ENCODE measurements around the gene LRMDA.

LRMDA gene

DNA sequence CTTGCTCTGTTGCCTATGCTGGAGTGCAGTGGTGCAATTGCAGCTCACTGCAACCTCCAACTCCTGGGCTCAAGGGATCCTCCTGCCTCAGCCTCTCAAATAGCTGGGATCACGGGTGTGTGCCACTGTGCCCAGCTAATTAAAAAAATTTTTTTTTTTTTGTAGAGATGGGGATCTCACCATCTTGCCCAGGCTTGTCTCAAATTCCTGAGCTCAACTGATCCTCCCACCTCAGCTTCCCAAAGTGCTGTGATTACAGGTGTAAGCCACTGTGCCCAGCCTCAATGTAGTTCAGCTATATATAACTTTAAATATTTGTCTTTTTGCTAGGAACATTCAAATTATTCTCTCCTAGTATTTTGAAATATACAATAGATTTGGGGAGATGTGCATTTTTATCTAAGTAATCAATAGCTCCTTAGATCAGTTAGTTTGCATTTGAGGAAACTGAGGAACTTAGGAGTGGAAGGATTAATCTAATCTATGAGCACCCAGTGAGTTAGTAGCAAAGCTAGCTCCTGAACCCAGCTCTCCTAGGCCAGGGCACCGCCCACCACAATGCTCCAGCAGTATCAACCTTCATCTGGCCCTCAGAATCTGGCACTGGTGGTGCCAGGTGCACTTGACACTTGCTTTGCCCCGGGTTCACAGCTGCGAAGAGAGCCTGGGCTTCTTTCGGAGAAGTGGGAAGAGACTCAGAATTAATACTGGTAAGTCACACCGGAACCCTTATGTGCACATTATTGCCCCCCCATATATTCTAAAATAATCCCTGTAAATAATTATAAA, 5.9 kb upstream of the LRMDA start:
- DNase-seq: no peak

DNA sequence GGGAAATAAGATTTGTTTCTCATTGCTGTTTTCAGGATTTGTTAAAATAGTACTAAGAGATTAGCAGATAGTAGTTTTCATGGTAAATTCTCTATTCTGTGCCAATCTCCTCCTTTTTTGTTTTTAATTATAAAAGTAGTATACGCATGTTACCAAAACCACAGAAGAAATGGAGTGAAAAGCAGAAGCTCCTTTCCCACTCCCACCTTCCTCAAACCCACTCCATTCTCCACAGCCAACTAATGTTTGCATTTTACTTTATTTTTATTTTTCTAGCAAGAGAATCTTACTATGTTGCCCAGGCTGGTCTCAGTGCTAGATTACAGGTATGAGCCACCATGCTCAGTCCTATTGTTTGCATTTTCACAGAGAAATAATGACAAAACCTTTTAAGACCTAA, 4.5 kb upstream of the LRMDA start:
- no peak for DNase-seq

- no peak for DNase-seq
These were observed 3.5 kb upstream of the LRMDA start for GRCh38 chr10:75427951-75428350.

DNA sequence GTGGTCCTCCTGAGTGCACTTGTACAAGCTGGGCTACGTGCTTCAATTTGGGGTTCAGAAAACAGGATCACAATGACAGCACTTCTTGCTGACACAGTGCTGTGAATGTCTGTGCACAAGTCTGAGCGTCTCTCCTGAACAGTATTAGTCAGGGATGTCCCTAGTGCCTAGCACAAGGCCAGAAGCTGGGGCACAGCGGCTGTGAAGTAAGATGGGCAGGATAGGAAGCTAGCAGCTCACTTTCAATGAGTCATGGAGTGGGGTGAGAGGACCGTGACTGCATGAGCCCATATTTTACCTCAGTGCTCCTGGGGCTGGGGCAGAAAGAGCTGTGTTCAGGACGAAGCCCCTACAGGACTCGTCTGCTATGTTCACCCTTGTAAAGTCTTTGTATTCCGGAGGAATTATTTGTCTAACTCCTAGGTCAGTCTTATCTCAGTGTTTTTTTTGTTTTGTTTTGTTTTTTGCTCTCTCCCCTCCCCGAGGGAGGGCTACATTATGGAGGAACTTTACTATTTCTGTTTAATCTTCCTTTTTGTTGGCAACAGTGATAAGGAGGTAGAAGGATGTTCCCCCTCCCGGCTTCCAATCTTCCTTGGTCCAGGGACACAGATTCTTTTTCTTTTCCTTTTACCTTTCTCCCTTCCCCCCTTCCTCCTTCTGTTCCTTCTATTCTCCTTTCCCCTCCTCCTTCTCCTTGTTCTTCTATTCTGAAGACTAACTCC, 2.8 kb upstream of the LRMDA start:
- DNase-seq: no peak

- no peak for DNase-seq
These were observed 2.1 kb upstream of the LRMDA start for GRCh38 chr10:75429159-75429827.

- DNase-seq: no peak
These were observed 1.2 kb upstream of the LRMDA start for GRCh38 chr10:75430000-75430763.

GRCh38 chr10:75432176-75432575, 752 bp downstream of the LRMDA start:
- DNase-seq: no peak

DNA sequence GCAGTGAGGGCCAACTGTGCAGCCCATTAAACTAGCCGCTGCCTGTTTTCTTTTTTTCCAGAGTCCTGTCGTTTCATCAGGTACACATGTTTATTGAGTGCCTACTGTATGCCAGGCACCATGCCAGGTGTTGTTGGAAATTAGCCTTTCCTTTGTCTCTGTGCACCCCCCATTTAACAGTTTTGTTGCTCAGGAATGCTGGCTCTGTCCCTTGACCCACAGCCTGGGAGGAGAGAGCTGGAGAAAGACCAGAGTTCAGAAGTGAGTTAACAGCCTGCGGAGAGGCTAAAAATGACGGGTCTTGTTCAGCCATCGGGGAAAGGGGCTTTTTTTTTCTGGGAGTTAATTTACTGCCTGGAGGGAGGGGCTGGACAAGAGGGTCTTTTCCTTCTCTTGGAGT, 1.3 kb downstream of the LRMDA start:
- DNase-seq: no peak

GRCh38 chr10:75433216-75433615, 1.8 kb downstream of the LRMDA start:
- no peak for DNase-seq

DNA sequence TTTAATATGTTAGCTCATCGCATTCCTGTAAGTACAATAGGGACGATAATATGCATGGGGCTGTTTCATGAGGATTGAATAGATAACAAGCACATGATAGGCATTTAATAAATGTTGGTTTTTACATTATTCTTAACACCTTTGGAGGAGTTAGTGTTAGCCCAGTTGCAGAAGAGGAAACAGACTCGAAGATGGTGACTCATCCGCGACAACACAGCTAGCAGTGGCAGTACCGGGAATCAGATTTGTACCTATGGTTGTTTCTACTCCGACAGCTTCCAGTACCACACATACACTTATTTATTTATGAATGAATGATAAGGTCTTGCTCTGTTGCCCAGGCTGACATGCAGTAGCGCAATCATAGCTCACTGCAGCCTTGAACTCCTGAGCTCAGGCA, 2.9 kb downstream of the LRMDA start:
- DNase-seq: no peak

DNA sequence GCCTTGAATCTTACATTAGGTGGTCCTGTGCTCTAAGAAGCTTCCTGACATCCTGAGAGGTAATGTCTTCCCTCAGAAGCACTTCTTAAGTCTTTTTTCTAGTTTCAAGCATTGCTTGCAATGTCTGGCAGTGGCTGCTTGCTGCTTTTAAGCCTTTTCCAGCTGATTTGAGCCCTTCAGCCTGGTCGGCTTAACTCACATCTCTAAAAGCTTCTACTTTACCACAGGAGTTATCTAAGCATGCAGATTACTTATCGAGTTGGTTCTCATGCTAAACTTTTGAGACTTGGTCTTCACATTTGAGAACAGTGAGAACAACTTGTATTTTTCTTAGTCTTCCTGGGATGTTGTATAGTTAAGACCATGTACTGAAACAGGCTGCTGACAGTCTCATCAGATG, 3.9 kb downstream of the LRMDA start:
- no peak for DNase-seq

- no peak for DNase-seq
These were observed 5.5 kb downstream of the LRMDA start for GRCh38 chr10:75436896-75437295.

DNA sequence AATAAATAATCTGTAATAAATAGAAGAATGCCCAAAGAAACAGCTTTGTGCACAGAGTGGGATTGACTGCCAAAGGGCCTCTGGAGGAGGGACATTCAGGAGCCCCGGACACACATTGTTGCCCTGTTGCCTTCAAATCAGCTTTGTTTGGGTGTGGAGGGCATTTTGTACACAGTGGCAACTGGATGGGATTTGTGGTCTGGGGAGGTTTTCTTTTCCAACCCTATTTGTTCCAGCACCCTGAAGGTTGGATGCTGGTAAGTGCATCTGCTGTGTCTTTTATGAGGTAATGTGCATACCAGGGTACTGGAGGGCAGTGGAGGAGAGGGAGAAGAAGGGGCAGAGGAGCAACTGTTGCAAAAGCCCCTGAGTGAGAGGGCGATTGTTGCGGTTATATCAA, 6.3 kb downstream of the LRMDA start:
- no peak for DNase-seq

- no peak for DNase-seq
These were observed 6.9 kb downstream of the LRMDA start for GRCh38 chr10:75438275-75438674.

- DNase-seq: no peak
These were observed 8.4 kb downstream of the LRMDA start for GRCh38 chr10:75439811-75440210.

- DNase-seq: no peak
These were observed 8.9 kb downstream of the LRMDA start for GRCh38 chr10:75440271-75440793.

DNA sequence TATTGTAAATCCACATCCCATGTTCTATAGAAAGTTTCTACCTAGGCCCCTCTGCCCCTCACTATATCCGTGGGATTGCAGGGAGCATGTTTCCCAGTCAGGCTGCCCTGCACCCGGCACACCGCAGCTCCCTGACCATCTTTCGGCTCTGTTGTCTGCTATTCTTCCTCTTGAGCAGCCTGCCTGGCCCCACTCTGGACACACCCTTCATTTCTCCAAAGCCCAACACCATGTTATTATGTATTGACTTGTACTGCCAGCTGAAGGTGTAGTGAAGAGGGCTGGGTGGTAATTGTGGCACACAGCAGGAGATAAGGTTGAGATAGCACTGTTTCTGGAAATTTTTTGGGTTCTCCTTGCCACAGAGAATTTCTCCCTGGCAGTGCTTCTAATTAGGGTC, 9.8 kb downstream of the LRMDA start:
- no peak for DNase-seq

DNA sequence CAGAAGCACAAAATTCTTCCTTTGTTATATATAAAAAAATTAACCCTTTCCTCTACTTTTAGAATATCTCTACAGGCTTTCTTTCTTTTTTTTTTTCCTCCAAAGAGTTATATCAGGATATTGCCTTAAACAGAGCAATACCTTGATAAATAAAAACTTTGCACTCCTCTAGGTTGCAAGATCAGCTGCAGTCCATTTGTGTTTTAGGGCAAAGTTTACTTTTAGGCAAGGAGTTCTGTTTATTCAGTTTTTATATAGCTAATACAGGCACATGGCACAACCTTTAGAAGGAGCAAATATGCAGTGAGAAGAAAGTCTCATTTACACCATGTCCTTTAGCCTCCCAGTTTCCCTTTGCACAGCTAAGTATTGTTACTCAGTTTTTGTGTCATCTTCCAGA, 10.3 kb downstream of the LRMDA start:
- no peak for DNase-seq

DNA sequence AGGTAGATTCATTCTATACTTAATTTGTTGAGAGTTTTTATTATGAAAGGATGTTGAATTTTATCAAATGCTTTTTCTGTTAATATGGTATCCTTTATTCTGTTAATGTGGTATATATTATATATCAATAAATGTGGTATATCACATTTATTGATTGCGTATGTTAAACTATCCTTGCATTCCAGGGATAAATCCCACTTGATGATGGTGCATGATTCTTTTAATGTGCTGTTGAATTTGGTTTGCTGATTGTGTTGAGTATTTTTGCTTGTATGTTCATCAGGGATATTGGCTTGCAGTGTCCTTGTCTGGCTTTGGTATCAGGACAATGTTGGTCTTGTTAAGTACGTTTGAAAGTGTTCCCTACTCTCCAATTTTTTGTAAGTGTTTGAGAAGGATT, 11.9 kb downstream of the LRMDA start:
- DNase-seq: no peak

DNA sequence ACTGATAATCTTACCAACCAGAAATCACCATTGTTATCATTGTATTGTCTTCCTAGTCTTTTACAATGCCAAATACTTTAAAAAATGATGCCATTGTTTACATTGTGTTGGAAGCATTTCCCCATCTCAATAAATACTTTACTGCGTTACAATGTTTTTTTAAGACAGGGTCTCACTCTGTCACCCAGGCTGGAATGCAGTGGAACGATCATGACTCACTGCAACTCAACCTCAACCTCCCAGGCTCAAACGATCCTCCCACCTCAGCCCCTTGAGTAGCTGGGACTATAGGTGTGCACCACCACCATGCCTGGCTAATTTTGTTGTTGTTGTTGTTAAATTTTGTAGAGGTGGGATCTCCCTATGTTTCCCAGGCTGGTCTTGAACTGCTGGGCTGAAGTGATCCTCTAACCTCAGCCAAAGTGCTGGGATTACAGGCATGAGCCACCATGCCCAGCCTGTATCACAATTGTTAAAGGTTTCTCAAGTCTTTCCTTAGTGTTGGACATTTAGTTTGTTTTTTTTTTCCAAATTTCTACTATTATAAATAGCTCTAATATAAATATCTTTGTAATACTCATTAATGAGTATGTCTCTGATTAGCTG, 13.5 kb downstream of the LRMDA start:
- no peak for DNase-seq

DNA sequence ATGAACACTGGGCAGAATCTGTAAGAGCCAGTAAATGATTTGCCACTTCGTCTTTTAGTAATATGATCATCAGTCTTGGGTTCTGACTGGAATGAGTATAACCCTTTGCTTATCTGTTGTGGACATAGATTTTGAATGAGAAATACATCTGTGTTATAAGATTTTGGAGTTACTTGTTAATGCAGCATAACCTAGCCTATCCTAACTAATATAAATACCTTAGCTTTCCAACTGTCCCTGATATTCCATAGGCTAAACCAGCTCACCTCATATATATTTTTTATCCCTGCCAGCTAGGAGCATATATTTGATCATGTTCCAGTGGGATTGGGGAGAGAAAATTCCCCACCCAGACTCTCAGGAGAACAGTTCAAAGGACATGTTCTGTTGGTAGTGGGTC, 15.1 kb downstream of the LRMDA start:
- DNase-seq: no peak

DNA sequence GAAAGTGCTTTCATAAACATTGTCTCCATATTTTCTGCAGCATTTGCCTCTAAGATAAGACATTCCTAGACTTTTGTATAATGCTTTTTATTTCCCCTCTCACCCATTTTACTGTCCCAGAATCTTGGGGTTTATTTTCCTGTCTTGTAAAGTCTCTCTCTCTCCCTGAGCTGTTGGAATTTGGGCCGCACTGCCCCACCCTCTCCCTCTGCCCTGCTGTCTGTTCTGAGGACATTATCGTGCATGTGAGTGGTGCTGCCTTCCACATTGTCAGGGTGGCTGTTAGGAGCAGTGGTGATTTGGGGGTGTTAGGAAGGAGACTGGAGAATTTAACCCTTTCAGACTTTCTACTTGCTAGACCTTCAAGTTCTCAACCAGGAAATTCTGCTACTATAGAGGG, 16.7 kb downstream of the LRMDA start:
- no peak for DNase-seq
